ENCODE measurements around the gene AUTS2.

The AUTS2 gene

DNA sequence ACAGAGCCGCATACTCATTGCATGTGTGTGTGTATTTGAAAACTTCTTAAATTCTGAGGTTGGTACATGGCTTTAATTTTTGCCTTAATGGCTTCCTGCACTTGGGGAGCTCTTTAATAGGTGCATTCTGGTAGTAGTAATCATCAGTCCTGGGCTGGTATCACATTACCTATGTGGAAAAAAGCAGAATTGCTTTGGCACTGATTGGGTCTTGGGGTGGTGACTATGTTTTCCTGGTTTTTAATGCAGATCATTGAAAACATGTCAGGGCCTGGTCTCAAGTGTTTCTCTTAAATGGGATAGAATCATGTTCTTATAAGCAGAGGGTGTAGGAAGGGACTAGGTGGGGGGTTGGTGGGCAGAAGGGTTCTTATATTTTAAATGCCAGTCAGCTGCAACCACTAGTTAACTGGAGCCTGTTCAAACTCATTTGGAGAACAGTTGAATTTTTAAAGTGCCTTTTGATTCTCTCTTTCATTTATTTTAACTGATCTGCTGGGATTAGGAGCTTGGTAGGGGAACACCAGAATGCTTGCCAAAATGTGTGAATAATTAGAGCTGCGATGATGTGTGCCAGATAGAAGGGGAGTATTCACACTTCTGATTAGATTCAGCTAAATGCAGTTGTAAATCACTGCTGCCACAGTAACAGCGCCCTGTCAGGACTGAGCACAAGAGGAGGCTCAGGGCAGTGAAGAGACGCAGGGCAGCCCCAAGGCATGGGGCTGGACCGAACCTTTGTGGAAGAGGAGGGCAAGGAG, 900.1 kb downstream of the AUTS2 start:
- no peak for DNase-seq (ENCODE audit: low read depth in 2 of 2)

DNA sequence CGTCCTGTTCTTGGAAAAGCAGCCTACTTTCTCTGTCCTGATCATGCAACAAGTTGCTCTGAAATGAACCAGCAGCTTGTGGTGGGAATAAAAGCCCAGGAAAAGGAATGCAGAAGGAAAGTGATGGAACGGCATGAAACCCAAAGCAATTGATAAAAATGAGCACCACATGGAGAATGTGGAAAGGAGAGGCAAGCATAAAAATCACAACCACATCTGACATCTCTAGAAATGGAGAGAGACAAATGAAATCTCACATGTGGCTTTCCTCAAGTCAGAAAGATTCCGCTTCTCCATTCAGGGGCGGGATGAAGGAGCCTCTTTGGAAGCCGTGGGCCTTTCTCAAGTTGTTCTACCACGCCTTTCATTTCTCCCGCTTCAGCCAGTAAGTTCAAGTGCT, 902.0 kb downstream of the AUTS2 start:
- no peak for DNase-seq (ENCODE audit: low read depth in 2 of 2)

DNA sequence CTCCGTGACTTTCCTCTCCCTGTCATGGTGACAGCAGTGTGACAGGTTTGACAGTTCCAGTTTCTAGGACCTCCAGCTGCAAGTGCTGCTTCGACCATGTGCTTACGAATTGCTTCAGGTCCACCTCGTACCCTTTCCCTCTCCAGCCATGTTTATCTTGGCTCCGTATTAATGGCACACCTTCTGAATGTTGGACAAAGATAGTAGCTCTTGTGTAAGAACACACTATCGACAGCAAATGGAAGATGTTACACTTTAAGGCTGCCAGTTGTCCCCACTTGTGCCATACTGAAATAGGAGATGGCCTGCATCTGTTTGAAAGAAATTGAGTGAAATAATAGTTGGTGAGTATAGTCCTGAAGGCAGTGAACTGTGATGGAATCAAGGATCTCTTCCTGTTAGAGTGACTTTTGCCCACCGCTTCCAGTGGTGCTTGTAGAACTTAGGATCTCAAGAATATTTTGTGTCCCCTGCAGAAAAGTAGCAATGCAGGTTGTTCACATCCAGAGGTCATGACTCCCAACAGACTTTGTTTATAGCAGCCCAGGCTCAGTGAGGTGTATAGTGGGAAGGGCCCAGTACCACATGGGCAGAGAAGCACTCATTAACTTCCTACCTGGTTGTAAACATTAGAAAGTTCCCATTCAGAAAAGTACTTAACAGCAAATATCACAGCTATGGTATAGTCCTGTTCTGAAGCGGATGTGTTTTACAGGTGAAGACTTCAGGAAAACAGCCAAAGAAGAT, 904.0 kb downstream of the AUTS2 start:
- no peak for DNase-seq (ENCODE audit: low read depth in 2 of 2)

DNA sequence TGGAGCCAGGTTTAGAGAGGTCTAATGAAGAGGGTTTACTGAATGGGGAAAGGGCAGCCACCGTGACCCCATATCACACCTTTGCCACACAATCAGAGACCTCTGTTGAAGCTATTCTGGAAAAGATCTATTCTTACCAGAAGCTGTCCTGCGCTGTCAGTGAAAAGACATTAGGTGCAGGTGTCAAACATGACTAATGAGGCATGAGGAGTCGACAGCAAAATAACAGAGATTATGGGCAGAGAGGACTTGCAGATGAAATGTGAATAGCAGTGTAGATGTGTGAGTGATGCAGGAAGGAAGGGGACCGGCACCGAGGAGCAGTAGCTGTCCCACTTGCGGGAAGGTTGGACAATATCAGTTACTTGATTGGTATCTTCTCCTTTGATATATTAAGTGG, 906.0 kb downstream of the AUTS2 start:
- DNase-seq (ENCODE audit: low read depth in 2 of 2), result no peak

DNA sequence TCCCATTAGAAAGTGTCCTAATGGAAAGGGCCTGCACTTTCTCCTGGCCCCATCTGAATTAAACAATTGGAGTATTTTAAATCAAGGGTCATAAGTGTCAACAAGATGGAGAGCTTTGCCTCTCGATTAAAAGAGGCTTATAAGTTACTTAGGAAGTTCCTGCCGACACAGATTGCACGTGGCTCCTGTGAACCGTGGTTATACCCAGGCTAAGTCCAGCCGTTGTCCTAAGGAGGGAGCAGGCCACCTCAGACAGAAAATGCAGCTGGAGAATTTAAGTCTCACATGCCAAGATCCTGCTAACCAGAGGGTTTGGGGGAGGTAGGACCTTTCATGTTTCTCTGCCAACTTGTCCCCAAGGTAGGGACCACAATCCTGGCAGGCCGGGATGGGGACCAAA, 907.2 kb downstream of the AUTS2 start:
- DNase-seq (ENCODE audit: low read depth in 2 of 2), result no peak

DNA sequence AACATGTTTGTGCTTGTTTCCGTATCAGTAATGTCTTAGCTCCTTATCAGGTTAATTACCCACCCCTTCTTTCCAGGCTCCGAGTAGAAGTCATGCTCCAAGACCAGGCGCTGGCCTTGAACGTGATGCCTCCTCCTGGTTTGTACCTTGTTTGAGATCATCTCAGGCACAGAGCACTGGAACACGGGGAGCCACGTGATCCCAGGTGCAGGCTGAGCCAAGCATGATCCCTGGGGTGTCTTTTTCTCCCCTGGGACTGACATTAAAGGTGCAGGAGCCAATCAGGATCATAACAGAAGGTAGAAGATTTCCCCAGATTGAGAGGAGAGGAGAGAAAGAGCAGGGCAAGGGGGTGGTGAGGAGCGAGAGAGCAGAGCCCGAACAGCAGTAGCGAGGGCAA, 907.6 kb downstream of the AUTS2 start:
- no peak for DNase-seq (ENCODE audit: low read depth in 2 of 2)

DNA sequence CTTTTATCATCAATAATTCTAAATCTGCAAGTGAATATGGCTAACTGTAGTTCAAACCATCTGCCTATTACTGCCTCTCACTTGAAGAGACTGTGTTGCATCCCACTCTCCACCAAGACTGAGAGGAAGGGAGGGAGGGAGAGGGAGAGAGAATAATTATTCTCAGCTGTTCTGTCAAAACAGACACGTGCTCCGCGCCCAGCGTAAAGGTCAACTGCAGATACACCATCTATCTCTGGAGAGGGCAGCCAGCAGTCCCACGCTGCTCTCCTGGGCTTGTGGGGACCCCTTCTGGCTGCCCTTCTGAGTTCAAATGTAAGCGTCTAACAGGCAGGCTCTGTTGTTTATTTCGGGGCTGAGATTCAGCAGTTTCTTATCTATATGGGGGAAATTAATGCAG, 908.2 kb downstream of the AUTS2 start:
- no peak for DNase-seq (ENCODE audit: low read depth in 2 of 2)

DNA sequence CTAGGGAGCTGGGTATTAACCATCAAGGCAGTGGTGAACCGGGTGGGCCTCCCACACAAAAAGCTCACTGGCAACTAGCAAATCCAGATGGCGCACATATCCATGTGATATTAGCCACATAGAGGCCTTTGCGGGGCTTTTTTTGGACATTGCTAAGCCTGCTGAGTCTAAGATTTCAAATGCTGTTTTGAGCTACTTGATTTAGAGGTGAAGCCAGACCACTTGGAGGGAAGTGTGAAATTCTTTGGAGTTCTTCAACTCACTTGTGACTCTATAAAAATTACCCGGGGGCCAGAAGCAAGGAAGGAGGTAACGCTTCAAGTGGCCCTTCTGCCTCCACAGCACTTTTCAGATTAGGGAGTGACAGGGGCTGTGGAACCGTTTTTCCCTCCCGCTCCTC, 913.9 kb downstream of the AUTS2 start:
- DNase-seq (ENCODE audit: low read depth in 2 of 2), result no peak

DNA sequence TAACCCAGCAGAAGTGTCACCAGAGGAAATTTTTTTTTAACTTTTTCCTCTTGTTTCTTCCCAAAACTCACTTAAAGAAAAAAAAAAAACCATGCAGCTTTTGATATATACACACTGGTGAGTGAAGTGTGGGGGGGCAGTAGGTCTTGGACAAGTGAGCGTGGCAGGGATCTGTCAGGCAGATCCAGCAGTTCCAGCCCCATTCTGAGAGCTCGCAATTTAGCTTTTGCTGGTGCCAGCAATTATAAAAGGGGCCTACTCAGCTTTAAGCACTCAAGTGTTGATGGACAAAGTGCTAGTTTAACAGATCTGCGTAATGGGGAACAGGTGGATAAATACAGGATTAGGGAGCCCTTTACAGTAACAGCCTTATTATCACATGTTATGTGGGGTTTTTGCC, 914.5 kb downstream of the AUTS2 start:
- DNase-seq (ENCODE audit: low read depth in 2 of 2), result no peak

DNA sequence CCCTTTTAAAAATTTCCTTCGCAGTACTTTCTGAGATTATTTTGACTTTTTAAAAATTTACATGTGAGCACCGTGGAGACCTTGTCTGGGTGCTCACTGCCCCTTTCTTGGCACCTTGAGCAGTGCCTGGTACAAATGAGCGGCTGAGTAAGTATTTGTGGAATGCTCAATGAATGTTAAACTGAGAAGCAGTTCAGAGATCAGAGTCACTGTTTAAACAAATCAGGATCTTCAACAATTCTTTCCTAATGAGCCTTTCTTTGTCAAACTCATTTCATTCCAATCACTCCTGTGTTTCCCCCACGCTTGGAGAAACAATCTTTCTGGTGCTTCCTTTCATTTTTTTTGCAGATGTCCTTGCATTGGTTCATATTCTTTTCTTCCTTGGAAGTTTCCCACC, 922.3 kb downstream of the AUTS2 start:
- no peak for DNase-seq (ENCODE audit: low read depth in 2 of 2)

DNA sequence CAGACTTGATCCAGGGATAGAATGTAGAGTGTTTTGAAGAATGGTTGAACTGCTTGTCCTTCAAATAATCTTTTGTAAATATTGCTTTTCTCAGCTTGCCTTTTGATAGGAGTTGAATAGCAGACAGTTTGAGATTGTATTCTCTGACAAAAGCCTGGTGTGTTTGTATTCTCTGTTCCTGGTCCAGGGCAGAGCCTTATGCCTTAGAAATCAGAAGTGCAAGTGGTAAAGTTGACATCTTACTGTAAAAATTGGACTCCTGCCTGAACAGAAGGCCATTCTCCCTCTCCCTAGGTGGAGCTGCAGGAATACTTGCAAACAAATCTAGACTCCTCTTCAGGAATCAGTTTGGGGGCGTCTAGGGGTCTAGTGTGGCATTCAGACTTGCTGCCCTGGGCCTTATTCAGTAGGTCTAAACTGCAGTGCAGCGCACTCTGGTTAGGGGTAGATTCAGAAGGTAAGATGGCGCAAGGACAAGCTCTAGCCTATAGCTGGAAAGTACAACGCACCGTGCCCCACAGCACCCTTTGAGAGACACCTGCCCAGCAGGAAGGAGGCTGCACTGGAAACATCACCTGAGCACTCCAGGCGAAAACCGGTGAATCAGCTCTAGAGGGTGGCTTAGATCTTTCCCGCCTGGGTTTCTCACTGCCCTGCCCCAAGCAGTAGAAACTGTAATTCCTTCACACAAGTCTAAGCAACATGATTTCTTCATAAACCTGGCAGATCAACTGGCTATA, 925.1 kb downstream of the AUTS2 start:
- no peak for DNase-seq (ENCODE audit: low read depth in 2 of 2)

DNA sequence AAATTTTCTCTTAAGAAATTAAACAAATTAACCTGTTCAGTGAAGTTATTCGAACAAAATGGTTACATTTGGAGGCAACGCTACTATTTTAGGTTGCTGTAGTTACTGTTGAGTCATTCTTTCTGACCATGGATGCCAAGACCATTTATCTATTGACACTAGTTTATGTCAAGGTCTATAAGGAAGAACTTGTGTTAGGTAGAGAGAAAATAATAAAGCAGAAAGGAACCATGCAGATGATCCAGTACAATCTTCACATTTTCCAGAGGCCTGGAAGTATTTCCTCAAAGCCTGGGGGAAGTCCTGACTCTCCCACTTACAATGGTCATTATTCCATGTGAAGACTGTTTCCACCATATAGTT, 925.7 kb downstream of the AUTS2 start:
- DNase-seq (ENCODE audit: low read depth in 2 of 2), result no peak

DNA sequence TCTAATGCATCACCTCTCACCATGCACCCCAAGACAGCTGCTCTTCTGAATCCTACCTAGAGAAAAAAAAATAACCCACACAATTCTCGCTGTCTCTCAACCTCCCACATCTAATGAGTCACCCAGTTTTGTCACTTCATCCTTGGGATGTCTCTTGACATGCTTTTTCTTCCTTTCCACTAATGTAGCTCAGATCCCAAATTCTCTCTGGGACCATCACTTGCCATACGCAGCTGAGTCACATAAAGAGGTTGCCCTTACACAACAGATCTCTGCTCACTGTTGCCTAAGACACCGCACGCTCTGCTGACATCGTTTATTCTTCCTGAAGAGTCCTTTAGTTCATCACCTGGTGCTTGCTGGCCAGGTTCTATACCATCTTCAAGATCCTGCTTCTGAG, 927.7 kb downstream of the AUTS2 start:
- DNase-seq (ENCODE audit: low read depth in 2 of 2), result no peak

DNA sequence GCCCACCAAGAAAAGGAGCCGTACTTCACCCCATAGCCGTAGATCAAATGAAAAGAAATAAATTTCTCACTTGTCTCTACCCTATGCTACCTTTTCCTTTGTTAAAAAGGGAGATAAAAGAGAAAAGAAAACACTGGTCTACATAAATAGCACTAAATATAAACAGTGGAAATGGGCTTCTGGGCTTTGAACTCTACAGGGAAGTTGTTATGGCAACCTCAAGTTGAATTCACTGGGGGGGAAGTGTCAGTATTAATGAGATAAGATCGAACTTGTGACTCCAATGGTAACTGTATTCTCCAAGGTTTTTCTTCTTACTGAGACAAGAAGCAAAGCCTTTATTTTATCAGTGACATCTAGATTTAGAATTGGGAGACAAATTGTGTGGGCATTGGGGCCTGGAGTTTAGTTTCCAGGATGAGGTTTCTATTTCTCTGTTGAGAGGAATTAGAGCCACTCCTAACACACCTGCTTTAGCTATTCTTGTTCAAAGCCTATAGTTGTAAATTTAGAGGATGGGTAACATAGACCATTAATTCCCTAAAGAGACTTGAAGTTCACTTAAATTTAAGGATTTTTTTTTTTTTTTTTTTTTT, 929.3 kb downstream of the AUTS2 start:
- DNase-seq (ENCODE audit: low read depth in 2 of 2), result no peak

DNA sequence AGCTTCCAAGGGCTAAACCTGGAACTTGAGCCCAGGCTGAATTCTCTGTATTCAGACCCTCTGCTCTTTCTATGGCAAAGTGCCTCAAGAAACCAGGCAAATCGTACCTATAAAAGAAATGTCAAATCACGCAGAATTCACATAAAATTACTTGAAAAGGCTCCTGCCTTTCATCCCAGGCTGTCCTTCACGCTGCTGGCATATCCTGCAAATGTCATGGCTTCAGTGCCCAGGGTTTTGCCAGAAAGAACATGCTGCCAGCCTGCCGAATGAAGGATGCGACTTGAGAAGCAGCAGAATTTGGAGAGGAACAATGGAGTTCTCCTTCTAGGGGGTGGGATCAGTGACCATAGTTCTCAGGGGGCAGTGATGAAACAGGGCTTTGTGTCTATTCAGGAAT, 931.2 kb downstream of the AUTS2 start:
- DNase-seq (ENCODE audit: low read depth in 2 of 2), result no peak

DNA sequence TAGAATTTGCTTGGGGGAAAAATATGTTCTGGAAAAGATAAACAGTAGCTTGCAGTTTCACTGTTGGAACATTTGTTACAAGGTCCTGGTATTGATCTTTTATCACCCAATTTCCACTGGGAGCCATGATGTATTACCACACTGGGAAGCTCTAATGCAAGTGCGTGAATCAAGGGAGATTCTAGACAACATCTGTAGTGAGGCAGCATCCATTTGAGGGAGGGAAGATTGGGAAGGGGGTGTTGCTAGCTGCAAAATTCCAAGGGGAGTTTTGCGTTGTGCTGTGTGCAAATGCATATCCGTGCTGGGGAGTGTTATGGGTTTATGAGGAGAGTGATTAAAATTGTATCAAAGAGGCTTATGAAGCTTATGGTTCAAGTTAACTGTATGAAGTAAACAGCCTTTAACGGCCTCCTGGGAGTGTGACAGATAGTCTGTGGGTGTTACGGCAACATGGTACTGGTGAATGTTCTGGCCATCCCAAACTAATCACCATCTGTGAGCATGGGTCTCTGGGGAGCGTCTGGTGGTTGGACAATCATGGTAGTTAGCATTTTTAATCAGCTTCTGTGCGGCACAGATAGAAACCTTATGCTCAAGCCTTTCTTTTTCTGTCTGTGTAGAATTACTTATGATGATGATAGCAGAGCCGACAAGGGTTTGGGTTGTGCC, 931.8 kb downstream of the AUTS2 start:
- no peak for DNase-seq (ENCODE audit: low read depth in 2 of 2)

DNA sequence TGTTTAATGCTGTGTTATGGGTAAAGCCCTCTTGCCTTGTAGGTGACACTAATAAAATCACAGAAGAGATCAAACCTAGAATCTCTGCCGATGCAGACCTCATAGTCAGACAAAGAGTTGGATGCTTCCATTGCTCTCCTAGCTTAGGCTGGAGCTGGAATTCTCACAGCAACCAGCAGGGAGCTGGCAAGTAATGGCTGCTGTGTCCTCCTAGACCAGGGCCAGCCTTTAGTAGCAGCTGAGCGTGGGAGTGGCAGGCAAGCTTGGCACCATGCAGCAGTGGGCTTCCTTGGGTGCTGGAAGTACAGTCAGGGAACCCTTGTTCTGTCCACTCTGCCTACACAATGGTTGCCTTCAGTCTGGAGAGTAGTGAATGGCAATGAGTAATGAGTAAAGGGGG, 935.3 kb downstream of the AUTS2 start:
- no peak for DNase-seq (ENCODE audit: low read depth in 2 of 2)

DNA sequence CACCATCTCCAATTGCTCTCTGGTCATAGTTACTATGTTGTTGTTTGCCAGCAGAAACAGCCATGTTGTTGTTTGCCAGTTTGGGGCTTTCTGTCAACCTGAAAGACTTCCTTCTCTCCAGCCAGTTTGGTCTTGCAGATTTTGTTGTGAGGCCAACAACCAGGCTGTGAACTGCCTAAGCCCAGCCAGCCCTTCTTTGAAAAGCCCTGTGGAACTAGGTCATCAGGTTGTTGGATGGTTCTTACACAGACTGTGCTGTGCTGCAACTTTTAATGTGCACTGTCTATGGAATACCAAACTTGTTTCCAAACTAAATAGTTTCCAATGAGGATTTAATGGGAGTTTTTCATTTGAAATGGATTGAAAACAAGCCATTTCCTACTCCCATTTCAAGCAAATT, 940.9 kb downstream of the AUTS2 start:
- DNase-seq (ENCODE audit: low read depth in 2 of 2), result no peak

DNA sequence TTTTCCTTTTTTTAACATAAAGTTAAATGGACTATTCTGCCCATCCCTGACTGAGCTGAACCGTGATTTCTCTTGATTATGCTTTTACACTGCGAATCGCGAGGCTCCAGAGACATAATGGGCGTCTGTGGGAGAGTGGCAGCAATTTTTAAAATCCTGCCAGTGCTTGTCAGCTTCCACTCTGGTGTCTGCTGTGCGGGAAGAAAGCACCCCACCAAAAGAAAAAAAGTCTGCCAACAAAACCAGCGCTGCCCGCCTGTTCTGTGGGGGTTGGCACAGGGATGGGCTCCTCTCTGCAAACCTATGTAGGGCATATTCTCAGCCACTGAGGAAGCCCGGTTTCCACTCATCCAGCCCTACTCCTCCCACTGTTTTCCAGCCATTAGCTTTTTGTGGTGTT, 941.3 kb downstream of the AUTS2 start:
- DNase-seq (ENCODE audit: low read depth in 2 of 2), result no peak

DNA sequence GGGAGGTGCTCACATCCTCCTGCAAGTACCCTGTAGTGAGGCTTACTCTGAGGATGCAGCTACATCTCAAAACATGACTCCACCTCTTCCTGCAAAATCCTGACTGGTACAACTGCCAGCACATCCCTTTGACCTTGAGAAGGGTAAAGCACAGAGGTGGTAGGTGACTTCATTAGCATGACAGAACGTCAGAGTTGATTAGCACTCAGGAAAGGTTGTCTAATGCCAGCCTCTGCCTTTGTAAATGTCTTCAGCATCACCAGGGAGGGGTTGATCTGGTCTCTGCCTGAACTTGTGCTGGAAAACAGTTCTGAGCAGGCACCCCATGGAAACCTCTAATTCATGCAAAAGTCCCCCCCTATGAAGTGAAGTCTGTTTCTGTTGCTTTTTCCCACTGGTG, 942.4 kb downstream of the AUTS2 start:
- DNase-seq (ENCODE audit: low read depth in 2 of 2), result no peak

DNA sequence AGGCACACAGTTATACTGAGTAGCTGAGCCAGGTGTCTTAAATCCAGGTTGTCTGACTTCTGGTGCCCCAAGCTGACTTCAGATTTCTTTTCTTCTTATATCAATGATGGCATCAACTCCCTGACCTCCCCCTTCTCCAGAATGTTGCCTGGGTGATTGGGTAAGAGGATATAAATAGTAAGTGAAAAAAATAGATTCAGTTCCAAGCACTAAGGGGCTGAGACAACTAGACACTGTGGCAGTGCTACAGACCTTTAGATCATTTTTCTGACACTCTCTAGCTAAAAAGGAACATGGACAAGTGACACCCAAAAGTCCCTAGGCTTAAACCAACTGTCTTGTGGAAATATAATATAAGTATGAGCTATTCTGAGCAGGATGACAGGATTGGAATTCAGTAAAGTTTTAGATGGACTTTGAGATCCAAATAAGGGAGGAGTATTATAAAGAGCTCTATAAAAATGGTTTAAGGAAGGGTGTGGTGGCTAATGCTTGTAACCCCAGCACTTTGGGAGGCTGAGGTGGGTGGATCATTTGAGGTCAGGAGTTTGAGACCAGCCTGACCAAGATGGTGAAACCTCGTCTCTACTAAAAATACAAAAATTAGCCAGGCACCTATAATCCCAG, 944.6 kb downstream of the AUTS2 start:
- no peak for DNase-seq (ENCODE audit: low read depth in 2 of 2)

DNA sequence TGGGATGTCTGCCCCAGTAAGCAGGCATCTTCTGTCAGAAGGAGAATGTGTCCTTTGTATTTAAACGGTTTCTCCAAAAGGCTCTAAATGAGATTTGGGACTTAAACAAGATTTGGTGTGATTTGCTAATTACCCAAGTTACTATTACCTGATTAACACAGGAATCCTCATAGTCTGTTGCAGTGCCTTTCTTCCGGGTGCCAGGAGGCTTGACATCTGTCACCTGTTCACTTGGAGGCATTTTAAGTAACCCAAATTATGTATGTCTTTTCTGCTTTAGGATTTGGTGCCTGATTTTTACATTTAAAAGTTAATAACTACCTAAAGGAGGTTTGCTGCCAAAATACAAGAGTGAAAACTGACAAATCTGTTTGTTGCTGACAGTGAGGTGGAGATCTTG, 945.7 kb downstream of the AUTS2 start:
- no peak for DNase-seq (ENCODE audit: low read depth in 2 of 2)
